CD4-positive, alpha-beta T cell treated with Interleukin-12 subunit alpha and Interleukin-12 subunit beta, for 1 hour (primary cell): ENCODE data around the gene FOXO3.
"Not testable (repeated sequence)": the region's sequence is repeated elsewhere in the genome, so short reads cannot be mapped to it uniquely, and the experiment has no call there.

Source experiments
- DNase-seq: peaks from one replicate; pipeline ENCODE4 v3.0.0-alpha.2; 2020

Gene FOXO3

GRCh38 chr6:108665495-108666196 is 104.9 kb downstream of the FOXO3 start:
- no peak for DNase-seq

DNA sequence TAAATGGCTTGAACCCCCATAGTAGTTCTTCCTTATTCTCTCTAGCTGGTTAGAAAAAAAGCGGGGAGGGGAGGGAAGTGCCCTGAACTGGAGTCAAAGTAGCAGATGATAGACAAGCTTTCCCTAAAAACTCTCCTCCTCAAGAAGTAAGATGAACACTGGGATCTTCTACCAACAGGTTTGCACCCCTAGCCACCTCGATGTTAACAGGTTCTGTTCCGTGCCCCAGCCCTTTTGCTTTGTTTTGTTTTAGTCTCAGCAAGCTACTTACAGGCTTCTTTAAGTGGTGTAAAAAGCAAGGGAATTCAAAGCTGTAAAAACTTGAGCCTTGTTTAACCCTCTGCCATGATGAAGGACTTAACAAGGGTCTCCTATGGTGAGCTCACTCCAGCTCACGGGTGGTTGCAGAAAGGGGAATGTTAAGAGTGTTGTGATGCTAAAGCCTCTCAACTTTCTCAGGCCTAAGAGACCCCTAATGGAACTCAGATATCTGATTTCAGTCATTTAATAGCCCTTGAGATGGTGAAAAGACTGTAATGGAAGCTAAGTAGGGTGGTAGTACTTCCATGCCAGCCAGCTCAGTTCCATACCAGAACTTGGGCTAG is 106.0 kb downstream of the FOXO3 start:
- no peak for DNase-seq

- DNase-seq: no peak
These were observed 107.3 kb downstream of the FOXO3 start for GRCh38 chr6:108667993-108668392.

- no peak for DNase-seq
These were observed 109.0 kb downstream of the FOXO3 start for GRCh38 chr6:108669673-108670072.

GRCh38 chr6:108671175-108671574 is 110.5 kb downstream of the FOXO3 start:
- DNase-seq: no peak

GRCh38 chr6:108671790-108672189 is 111.1 kb downstream of the FOXO3 start:
- no peak for DNase-seq

- no peak for DNase-seq
These were observed 111.9 kb downstream of the FOXO3 start for GRCh38 chr6:108672641-108673040.

DNA sequence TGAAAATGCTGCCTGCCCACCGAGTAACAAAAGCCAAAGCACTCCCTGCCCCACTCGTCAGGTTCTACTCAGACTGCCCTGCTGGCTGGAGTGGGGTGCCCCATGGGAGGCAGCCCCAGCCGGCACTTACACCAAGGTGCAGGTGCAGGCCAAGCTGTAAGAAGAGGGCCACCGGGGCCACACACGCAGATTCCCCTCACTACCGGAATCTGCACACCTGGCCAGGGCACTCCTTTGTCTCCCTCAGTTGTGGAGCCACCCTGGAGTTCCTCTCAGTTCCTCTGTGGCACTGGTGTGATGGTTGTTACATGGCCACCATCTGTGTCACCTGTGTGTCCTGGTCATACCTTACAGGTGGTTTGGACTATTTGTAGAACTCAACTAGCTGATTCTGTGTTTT is 112.4 kb downstream of the FOXO3 start:
- no peak for DNase-seq

GRCh38 chr6:108673602-108674001 is 112.9 kb downstream of the FOXO3 start:
- no peak for DNase-seq

- DNase-seq: no peak
These were observed 114.8 kb downstream of the FOXO3 start for GRCh38 chr6:108675226-108676200.

DNA sequence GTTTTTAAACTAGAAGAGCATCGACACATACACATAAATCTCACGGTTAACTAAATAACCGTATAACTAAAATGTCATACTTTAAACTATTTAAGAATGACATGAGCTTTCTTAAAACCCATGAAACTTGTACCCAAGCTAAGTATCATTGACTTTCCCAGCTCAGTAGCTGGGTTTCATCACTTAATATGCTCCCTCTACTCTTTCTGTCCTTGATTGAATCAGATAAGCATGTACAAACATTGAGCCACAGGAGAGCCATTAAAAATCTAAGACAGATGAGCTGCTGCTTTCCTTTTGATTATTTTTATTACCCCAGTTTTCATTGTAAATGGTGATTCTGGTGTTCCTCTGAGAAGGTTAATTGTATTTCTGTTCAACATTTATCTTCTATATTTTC is 115.8 kb downstream of the FOXO3 start:
- DNase-seq: no peak

GRCh38 chr6:108677357-108677756 is 116.6 kb downstream of the FOXO3 start:
- no peak for DNase-seq

DNA sequence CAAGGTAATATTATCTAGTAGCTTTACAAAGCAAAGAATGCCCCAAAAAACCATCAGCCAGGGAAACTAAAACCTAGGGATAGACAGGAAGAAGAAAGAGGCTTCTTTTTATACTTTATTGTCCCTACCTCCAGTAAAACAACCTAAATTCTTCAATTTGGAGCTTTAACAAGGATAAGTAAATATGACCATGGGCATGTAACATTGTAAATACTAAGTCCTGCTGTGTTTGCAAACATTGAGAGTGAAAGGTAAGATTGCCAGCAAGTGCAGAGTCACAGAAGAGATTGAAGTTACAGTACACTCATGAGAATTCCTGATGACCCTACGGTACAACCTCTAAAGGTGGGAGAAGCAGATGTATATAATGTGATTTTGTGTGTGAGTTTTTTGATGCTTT is 117.2 kb downstream of the FOXO3 start:
- DNase-seq: no peak

DNA sequence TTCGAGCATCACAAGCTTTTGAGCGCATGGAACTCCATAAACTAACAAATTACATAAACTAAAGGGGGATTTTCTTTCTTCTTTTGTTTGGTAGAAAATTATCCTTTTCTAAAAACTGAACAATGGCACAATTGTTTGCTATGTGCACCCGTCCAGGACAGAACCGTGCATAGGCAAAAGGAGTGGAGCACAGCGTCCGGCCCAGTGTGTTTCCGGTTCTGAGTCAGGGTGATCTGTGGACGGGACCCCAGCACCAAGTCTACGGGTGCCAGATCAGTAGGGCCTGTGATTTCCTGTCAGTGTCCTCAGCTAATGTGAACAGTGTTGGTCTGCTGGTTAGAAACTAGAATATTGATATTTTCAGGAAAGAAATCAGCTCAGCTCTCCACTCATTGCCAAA is 119.6 kb downstream of the FOXO3 start:
- not testable (repeated sequence) for DNase-seq

- not testable (repeated sequence) for DNase-seq
These were observed 121.0 kb downstream of the FOXO3 start for GRCh38 chr6:108681721-108682120.

DNA sequence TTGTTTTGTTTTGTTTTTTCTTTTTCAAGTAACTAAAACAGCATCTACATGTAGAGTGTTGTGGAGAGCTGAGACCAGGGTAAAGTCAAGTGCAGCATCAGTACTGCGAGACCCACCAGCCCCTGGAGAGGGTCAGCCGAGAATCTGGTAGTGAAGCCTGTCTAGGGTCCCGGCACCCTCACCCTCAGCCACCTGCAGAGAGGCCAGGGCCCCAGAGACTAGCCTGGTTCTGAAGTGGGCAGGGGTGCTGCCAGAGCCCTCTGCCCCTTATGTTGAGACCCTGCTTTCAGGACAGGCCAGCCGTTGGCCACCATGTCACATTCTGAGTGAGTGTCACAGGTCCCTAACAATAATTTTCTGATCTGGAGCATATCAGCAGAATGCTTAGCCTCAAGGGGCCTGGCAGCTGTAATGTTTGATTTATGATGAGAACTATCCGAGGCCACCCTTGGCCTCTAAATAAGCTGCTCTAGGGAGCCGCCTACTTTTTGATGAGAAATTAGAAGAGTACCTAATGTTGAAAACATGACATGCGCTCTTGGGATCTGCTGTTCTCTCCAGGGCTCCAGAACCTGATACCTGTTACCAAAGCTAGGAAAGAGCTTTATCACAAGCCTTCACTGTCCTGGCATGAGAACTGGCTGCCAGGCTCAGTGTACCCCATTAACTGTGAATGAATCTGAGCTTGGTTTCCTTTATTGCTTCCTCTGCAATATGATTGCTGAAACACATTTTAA is 121.8 kb downstream of the FOXO3 start:
- not testable (repeated sequence) for DNase-seq

DNA sequence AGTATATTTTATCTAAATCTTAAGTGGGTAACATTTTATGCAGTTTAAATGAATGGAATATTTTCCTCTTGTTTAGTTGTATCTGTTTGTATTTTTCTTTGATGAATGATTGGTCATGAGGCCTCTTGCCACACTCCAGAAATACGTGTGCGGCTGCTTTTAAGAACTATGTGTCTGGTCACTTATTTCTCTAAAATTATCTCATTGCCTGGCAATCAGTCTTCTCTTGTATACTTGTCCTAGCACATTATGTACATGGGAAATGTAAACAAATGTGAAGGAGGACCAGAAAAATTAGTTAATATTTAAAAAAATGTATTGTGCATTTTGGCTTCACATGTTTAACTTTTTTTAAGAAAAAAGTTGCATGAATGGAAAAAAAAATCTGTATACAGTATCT is 123.3 kb downstream of the FOXO3 start:
- not testable (repeated sequence) for DNase-seq

DNA sequence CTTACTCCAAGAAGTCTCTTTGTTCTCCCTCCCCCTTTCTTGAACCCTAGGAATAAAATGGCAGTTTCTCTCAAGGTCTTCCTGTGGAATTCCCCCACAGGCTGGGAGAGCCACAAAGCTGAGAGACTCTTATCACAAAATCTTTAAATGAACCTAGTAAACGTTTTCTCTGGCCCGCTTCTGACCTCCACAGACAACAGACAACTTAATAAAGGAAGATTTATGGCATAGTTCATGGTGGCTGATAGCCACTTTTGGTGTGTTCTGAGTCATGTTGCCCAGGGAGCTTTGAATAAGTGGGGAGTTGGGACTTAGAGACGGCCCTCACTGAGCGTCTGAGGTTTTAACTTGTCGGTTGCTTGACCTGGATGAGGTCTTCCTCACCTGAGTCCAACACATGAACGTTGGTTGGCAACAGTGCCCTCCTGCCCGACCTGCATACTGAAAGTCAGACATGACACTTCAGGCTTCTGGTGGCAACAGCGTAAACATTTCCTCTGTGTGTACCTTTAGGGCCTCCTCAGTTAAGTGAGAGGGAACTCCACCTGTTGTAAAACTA is 124.1 kb downstream of the FOXO3 start:
- DNase-seq: no peak

- no peak for DNase-seq
These were observed 125.3 kb downstream of the FOXO3 start for GRCh38 chr6:108685970-108686369.

GRCh38 chr6:108686896-108687295 is 126.2 kb downstream of the FOXO3 start:
- no peak for DNase-seq

DNA sequence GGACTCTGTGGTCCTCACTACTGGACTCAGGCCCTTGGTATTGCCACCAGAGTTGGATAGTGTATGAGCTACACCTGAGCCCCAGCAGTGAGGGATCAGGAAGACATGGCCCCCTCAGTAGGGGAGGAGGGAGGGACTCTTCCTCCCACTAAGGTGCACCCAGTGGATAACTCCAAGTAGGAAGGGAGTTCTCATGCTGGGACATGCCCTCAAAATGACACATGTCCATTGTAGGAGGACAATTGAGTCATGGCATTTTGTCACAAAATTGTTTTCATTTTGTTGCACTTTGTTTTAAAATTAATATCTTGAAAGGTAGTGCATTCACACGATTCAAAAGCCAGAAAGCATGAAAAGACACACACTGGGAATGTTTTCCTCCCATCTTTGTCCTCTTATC is 127.2 kb downstream of the FOXO3 start:
- DNase-seq: no peak
